ENCODE data around the gene RAB11A. TPM values are rescaled to one million over a fixed set of nuclear protein-coding genes. Genes with fewer than 3 reads are reported as not detected.

The RAB11A gene
- total RNA-seq, 2 experiments from 2014 or later = 130 to 197 TPM

DNA sequence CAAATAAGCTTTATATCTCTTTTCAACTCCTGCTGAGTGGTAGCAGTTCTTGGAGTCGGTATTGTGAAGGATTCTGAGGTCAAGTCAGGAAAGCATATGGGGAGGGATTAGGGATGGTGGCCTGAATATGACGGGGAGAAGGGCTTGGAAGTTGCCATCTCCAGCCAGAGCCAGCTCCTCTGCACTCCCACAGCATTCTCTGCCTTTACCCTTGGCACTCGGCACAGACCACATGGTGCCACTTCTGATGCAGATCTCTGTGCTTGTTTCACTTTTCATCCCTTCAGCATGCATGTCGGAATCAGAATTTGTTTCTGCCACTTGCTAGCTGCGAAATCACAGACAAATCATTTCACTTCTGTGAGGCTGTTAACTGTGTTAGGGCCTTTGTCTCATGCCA is 52.5 kb downstream of the RAB11A start:
- TF ChIP-seq EZH2phosphoT487 (IDR thresholded peaks at IDR 0.05; ENCODE audit: borderline replicate concordance, low read depth, low read length) = no peak
- TF ChIP-seq, protein P1, sequence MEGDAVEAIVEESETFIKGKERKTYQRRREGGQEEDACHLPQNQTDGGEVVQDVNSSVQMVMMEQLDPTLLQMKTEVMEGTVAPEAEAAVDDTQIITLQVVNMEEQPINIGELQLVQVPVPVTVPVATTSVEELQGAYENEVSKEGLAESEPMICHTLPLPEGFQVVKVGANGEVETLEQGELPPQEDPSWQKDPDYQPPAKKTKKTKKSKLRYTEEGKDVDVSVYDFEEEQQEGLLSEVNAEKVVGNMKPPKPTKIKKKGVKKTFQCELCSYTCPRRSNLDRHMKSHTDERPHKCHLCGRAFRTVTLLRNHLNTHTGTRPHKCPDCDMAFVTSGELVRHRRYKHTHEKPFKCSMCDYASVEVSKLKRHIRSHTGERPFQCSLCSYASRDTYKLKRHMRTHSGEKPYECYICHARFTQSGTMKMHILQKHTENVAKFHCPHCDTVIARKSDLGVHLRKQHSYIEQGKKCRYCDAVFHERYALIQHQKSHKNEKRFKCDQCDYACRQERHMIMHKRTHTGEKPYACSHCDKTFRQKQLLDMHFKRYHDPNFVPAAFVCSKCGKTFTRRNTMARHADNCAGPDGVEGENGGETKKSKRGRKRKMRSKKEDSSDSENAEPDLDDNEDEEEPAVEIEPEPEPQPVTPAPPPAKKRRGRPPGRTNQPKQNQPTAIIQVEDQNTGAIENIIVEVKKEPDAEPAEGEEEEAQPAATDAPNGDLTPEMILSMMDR (conservative IDR thresholded peaks at IDR 0.05; ENCODE audit: low read length) = no peak

DNA sequence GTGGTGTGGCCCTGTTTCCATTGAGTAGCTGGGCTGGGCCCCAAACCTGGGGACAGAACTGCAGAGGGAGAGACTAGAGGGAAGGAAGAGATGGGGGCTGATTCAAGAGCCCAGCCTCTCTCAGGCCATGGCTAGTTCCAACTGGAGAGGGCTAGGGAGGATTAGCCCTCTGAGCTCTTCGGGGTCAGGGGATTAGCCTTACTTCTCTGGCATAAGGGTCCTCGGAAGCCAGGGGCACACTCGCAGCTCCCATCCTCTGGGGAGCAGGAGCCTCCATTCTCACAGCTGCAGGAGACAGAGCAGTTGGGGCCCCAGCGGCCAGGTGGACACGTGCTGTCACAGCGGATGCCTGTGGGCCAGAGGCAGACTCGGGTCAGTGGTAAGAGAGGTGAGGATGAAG is 53.3 kb downstream of the RAB11A start:
- no peaks in the 10 kb centered on the region for H3K36me3 ChIP-seq (ENCODE audit: insufficient read depth, low read length)
- POLR2A ChIA-PET = interaction anchor here (0.6 kb wide), 1 partner anchor 248 kb away, joined by 3 read pairs; no protein-coding TSS in a partner anchor
- no TSS peak for BruUV-seq (replicated peaks)
- no peaks in the 10 kb centered on the region for H3K9me2 ChIP-seq (ENCODE audit: insufficient read depth, low read length)
- DNase-seq (ENCODE audit: low spot score) = no peak
- H3K4me3 ChIP-seq (ENCODE audit: low read depth, low read length, poor library complexity, severe bottlenecking) = no peak overlapping the region
- H4K20me1 ChIP-seq (ENCODE audit: insufficient read depth, low read length) = no peaks in the 10 kb centered on the region
- CTCF ChIA-PET (ENCODE audit: unreplicated experiment) = no interaction called here
- no peak overlapping the region for H2AFZ ChIP-seq (ENCODE audit: low read length)
- TF ChIP-seq EZH2phosphoT487 (IDR thresholded peaks at IDR 0.05; ENCODE audit: borderline replicate concordance, low read depth, low read length) = no peak
- TF ChIP-seq, protein P1 (conservative IDR thresholded peaks at IDR 0.05; ENCODE audit: low read length) = no peak
- intact Hi-C loops (cut with micrococcal nuclease; ENCODE audit: unreplicated experiment) = no loop called here
- no peak overlapping the region for H3K4me2 ChIP-seq (ENCODE audit: low read length)
- H3K4me1 ChIP-seq (ENCODE audit: insufficient read depth, low read length, poor library complexity, severe bottlenecking) = no peaks in the 10 kb centered on the region
- H3K27ac ChIP-seq (ENCODE audit: low read depth, low read length, poor library complexity, severe bottlenecking) = no peak overlapping the region
- no peaks in the 10 kb centered on the region for H3K79me2 ChIP-seq (ENCODE audit: insufficient read depth, low read depth, low read length)
- no peaks in the 10 kb centered on the region for H3K9me3 ChIP-seq (ENCODE audit: low read length)

More for the DNA sequence above, 52.5 kb downstream of the RAB11A start:
- H3K9me2 ChIP-seq (ENCODE audit: insufficient read depth, low read length) = no peaks in the 10 kb centered on the region
- no peaks in the 10 kb centered on the region for H4K20me1 ChIP-seq (ENCODE audit: insufficient read depth, low read length)
- ChIA-PET POLR2A (interaction anchor here (0.6 kb wide), 1 partner anchor 247 kb away, joined by 3 read pairs; no protein-coding TSS in a partner anchor), CTCF (ENCODE audit: unreplicated experiment) (interaction anchor here (1.3 kb wide), 1 partner anchor 8 kb away, joined by 4 read pairs; no protein-coding TSS in a partner anchor)
- no TSS peak for BruUV-seq (replicated peaks)
- no peak overlapping the region for H3K27ac ChIP-seq (ENCODE audit: low read depth, low read length, poor library complexity, severe bottlenecking)
- no peaks in the 10 kb centered on the region for H3K9me3 ChIP-seq (ENCODE audit: low read length)
- DNase-seq (ENCODE audit: low spot score) = no peak
- intact Hi-C loops (cut with micrococcal nuclease; ENCODE audit: unreplicated experiment) = no loop called here
- peaks cover 6% of the 10 kb centered on the region for H3K4me1 ChIP-seq (ENCODE audit: insufficient read depth, low read length, poor library complexity, severe bottlenecking)
- H3K4me2 ChIP-seq (ENCODE audit: low read length) = no peak overlapping the region
- H3K4me3 ChIP-seq (ENCODE audit: low read depth, low read length, poor library complexity, severe bottlenecking) = no peak overlapping the region
- H3K79me2 ChIP-seq (ENCODE audit: insufficient read depth, low read depth, low read length) = no peaks in the 10 kb centered on the region
- H2AFZ ChIP-seq (ENCODE audit: low read length) = no peak overlapping the region
- no peaks in the 10 kb centered on the region for H3K36me3 ChIP-seq (ENCODE audit: insufficient read depth, low read length)

DNA sequence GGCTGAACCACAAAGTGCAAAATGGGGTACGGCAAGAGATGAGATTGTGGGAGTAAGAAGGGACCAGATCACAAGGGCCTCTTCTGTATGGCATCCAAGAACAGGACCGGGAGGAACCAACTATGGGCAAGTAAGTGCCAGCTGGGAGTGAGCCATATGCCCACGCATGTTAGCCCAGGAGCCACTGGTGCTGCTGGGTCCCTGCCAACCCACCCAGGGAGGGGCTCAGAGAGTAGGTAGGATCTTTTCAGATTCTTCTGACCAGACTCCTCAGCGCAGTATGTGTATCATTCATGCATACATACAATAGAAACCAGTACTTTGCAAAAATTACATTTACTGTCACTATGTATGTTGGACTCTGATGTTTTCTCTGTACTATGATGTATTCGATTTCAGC is 54.0 kb downstream of the RAB11A start:
- no peaks in the 10 kb centered on the region for H3K79me2 ChIP-seq (ENCODE audit: insufficient read depth, low read depth, low read length)
- no TSS peak for BruUV-seq (replicated peaks)
- H3K36me3 ChIP-seq (ENCODE audit: insufficient read depth, low read length) = no peaks in the 10 kb centered on the region
- H3K27ac ChIP-seq (ENCODE audit: low read depth, low read length, poor library complexity, severe bottlenecking) = no peak overlapping the region
- H3K4me3 ChIP-seq (ENCODE audit: low read depth, low read length, poor library complexity, severe bottlenecking) = no peak overlapping the region
- intact Hi-C loops (cut with micrococcal nuclease; ENCODE audit: unreplicated experiment) = no loop called here
- no peaks in the 10 kb centered on the region for H3K9me3 ChIP-seq (ENCODE audit: low read length)
- no peaks in the 10 kb centered on the region for H3K9me2 ChIP-seq (ENCODE audit: insufficient read depth, low read length)
- no peaks in the 10 kb centered on the region for H3K4me1 ChIP-seq (ENCODE audit: insufficient read depth, low read length, poor library complexity, severe bottlenecking)
- DNase-seq (ENCODE audit: low spot score) = no peak
- H3K4me2 ChIP-seq (ENCODE audit: low read length) = no peak overlapping the region
- no peak for TF ChIP-seq EZH2phosphoT487 (IDR thresholded peaks at IDR 0.05; ENCODE audit: borderline replicate concordance, low read depth, low read length)
- TF ChIP-seq, protein P1 (conservative IDR thresholded peaks at IDR 0.05; ENCODE audit: low read length) = no peak
- no peaks in the 10 kb centered on the region for H4K20me1 ChIP-seq (ENCODE audit: insufficient read depth, low read length)
- H2AFZ ChIP-seq (ENCODE audit: low read length) = no peak overlapping the region
- ChIA-PET POLR2A (no interaction called here), CTCF (ENCODE audit: unreplicated experiment) (no interaction called here)

Measured in OCI-LY7 (cell line).